ENCODE measurements around the gene PRMT9.
A peak's percentile ranks its signal among the peaks of the same experiment; 100 is the strongest.

PRMT9 gene

GRCh38 chr4:147678796-147679549 is 5.0 kb downstream of the PRMT9 start:
- no peak for DNase-seq

- DNase-seq = no peak
Measured at GRCh38 chr4:147678106-147678505, 5.9 kb downstream of the PRMT9 start.

DNA sequence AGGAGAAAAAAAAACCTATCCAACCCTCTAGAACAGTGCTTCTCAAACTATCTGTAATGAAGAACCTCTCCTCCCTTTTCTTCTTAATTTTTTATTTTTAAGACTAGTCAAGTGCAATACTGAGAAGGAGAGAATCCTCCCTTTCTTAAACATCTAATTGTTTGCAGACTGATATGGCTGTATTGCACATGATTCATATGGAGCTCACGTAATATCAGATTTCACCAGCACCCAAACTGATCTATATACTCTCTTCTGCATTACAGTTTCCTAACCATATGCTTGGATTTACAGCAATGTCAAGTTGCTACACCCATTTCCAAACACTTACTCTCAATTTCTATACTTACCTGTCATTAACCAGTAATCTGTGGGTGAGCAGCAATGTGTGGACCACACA is 9.5 kb downstream of the PRMT9 start:
- DNase-seq = no peak

- no peak for DNase-seq
Measured at GRCh38 chr4:147674073-147674472, 9.9 kb downstream of the PRMT9 start.

DNA sequence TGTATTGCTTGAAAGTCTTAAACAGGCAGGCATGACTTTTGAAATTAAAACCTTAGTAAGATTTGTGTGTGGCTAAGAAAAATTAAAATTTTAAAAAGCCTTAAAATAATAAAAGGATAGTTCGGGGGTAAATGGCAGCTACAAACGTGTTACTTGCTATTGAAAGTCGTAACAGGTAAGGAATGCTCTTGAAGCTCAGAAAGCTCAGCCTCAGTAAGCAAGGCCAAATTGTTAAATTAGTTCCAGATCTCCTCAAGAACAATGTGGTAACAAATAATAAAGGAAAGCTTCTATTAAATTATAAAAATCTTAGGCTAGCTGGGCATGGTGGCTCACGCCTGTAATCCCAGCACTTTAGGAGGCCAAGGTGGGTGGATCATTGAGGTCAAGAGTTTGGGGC is 25.5 kb downstream of the PRMT9 start:
- DNase-seq = no peak

DNA sequence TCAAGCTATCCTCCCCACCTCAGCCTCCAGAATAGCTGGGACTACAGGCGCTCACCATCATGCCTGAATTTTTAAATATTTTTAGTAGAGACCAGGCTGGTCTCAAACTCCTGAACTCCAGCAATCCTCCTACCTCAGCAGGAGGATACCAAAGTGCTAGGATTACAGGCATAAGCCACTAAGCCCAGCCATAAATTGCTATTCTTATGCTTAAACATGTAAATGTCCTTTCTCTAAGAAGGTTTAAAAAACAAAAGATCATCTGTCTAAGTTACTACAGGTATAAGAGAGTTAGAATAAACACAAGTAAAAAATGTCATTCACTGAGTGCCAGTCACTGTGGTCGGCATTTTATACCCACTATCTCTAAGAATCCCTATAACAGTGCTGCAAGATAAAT is 28.3 kb downstream of the PRMT9 start:
- DNase-seq = no peak

- no peak for DNase-seq
Measured at GRCh38 chr4:147651563-147651962, 32.4 kb downstream of the PRMT9 start.

DNA sequence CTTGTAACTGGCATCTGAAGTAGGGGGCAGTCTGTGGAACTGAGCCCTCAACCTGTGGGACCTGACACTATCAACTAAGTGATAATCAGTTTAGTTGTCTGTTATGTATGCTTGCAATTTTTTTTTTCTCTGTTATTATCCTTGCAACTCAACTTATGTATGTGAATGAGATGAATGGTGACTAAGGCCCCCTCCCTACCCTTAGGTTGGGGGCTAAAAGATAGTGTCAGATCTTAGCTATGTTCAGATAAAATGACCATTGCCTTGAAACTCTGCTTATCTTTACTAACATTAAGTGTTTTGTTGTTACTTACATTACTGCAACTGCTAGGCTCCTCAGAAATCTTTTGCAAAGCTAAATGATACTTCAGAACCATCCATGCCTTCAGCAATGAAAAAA is 35.3 kb downstream of the PRMT9 start:
- DNase-seq = no peak

- no peak for DNase-seq
Measured at GRCh38 chr4:147645099-147645498, 38.9 kb downstream of the PRMT9 start.

- DNase-seq = no peak
Measured at GRCh38 chr4:147644471-147644870, 39.5 kb downstream of the PRMT9 start.

- DNase-seq = no peak
Measured at GRCh38 chr4:147643616-147644015, 40.3 kb downstream of the PRMT9 start.

DNA sequence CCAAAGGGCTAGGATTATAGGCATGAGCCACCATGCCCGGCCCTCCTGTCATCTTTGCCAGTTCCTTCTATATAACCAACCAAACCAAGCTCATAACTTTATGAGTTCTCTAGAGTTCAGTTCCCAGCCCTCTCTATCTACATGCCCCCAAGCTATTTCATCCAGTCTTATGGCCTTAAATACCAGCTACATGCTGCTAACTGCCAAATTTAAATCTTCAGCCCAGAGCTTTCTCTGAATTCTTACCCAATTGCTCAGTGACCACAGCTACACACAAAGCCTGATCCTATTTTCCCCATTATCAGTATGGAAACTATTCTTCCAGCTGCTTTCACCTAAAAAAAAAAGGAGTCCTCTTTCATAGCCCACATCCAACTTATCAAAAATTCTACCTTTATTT is 43.6 kb downstream of the PRMT9 start:
- no peak for DNase-seq

DNA sequence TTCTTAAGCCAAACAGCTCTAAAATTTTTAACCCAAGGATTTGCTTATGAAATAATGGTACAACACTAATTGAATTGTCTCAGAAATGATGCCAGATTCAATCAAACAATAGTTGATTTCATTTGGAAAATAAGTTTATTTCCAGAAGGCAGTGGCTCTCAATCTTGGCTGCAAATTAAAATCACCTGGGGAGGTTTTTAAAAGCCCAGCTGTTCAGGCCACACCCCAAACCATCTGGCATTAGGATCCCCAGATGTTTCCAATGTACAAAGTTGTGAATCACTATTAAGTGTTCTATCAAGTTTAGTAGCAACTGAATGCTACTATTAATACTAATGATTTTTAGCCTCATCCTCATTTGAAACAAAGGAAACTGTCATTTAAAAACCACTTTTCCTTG is 44.6 kb downstream of the PRMT9 start:
- DNase-seq = peak; percentile 8

DNA sequence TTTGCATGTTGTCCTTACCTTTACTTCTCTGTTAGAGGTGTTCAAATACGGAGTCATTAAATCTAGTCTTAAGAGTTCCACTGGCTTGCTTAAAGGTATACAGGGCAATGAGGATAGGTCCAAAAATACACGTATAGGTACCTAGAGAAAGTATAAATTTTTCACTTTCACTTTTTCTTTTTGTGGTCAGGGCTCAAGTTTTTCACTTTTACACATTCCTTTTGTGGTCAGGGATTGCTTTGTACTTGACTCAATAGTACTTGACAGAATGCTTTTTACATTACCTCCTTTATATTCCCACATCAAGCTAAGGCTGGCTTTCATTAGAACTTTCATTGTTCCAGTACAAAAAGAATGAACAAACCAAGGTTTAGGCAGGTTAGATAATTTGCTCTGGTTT is 45.0 kb downstream of the PRMT9 start:
- DNase-seq = no peak

- no peak for DNase-seq
Measured at GRCh38 chr4:147638365-147638764, 45.6 kb downstream of the PRMT9 start.

GRCh38 chr4:147635348-147635747 is 48.6 kb downstream of the PRMT9 start:
- DNase-seq = no peak

DNA sequence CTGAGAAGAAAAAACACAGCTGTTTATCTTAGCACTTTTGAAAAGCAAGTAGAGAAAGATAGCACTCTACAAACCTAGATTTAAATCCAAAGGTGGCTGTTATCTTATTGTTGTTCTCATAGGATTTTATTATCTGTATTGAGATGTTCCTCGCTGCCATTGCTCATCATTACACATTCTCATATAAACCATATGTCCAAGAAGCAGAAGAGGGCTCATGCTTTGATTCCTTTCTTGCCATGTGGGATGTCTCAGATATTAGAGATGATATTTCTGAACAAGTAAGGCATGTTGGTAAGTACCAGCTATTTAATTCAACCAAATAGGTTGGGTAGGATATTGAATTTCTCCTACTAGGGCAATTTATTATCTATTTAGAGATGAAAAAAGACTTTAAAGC is 50.3 kb downstream of the PRMT9 start:
- DNase-seq = no peak

DNA sequence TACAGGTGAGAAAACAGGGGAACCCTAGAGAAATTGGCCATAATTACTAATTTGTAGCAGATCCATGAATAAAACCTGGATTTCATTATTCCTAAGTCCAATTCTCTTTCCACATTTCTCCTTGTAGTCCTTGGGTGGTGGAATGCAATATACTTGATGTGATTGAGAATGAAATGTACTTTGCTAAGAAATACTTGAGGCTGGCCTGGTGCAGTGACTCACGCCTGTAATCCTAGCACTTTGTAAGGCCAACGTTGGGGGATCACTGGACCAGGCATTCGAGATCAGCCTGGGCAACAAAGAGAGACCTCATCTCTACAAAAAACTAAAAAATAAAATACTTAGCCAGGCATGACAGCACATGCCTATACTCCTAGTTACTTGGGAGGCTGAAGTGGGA is 50.9 kb downstream of the PRMT9 start:
- DNase-seq = no peak

GRCh38 chr4:147629783-147630730 is 53.9 kb downstream of the PRMT9 start:
- no peak for DNase-seq

DNA sequence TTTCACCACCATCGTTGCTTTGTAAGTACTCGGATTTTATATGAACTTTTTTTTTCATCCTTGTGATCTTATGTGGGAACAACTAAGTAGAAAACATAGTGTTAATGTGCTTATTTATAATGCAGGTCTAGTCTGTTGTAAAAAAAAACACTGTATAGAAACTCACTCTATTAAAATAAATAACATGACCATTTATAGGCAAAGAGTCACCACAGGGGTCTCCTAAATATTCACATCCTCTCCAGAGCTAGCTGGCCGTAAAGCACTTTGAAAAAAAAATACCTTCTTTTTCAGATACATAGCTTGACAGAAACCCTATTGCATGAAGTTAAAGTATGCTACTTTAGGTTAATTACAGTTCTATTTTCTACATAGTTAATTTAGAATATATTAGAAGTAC is 55.5 kb downstream of the PRMT9 start:
- DNase-seq = no peak

DNA sequence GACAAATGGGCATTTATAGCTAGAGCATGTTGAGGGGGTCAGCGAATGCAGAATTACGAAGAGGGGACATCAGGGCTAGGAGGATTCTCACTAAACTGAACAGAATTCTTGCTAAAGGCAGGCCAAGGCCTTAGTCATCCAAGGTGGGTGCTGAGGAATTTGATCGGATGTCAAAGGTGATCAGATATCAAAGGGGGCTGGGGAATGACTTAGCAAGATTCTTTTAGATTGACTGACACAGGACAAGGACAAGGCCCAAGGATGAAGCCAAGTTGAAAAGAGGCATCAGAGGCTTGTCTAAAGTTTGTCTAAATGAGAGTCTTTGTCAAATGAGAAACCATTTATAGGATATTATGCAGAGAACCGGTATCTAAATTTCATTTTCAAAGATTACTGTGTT is 57.1 kb downstream of the PRMT9 start:
- DNase-seq = no peak

GRCh38 chr4:147625733-147626132 is 58.2 kb downstream of the PRMT9 start:
- DNase-seq = no peak

DNA sequence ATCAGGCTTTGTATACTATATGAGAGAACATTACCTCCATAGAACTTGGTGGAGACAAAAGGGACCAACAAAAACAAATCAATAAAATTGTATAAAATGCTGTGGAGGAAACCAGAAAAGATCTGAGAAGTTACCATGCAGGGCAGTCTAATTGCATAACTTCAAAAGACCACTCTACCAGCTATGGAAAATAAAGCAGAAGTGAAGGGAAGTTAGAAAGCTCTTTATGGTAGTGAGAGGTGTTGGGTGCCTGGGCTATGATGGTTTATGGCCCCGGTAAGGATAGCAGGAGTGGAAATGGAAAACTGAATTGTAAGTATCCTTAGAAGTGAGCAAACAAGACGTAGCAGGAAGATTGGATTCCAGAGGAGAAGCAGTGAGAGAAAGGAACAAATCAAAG is 63.6 kb downstream of the PRMT9 start:
- peak; percentile 28 for DNase-seq

All from hematopoietic multipotent progenitor cell treated with erythropoietin and hydrocortisone succinate and interleukin-3 and kit ligand, for 4 days (in vitro differentiated cells).